T-helper 2 cell (primary cell): ENCODE results near the gene FOXQ1.
A peak's percentile ranks its signal among the peaks of the same experiment; 100 is the strongest.

Experiments used
- DNase-seq, 5 experiments: peaks; one replicate each; pipeline versions ENCODE4 v3.0.0 to v3.0.0-alpha.2; 2012 to 2022
- total RNA-seq, 2 donors: gene quantifications; one replicate each; lab custom pipeline; 2026; lab: John Stamatoyannopoulos, UW

The FOXQ1 gene
- 0 to 0.13 reads per million in 2 donors for total RNA-seq

- DNase-seq, result peak in 1 of 5 experiments; percentile 40
Observed at GRCh38 chr6:1311400-1312202, at the start of gene FOXQ1. Gene FOXQ1, plus strand, starts transcription at chr6:1312098. Its CDS starts 607 bp downstream, at chr6:1312705.

- DNase-seq, result no peak
Observed at GRCh38 chr6:1262704-1263038, 49.2 kb upstream of the FOXQ1 start.

GRCh38 chr6:1263039-1263849 lies 48.7 kb upstream of the FOXQ1 start:
- no peak for DNase-seq

GRCh38 chr6:1263850-1264377 lies 48.0 kb upstream of the FOXQ1 start:
- no peak for DNase-seq

- no peak for DNase-seq
Observed at GRCh38 chr6:1264619-1265445, 47.1 kb upstream of the FOXQ1 start.

GRCh38 chr6:1266686-1267056 lies 45.2 kb upstream of the FOXQ1 start:
- no peak for DNase-seq

- no peak for DNase-seq
Observed at GRCh38 chr6:1267057-1267732, 44.7 kb upstream of the FOXQ1 start.

GRCh38 chr6:1267790-1268762 lies 43.8 kb upstream of the FOXQ1 start:
- no peak for DNase-seq

- no peak for DNase-seq
Observed at GRCh38 chr6:1271071-1271763, 40.7 kb upstream of the FOXQ1 start.

GRCh38 chr6:1278061-1278720 lies 33.7 kb upstream of the FOXQ1 start:
- no peak for DNase-seq

GRCh38 chr6:1279065-1279464 lies 32.8 kb upstream of the FOXQ1 start:
- DNase-seq, result no peak

GRCh38 chr6:1280666-1281300 lies 31.1 kb upstream of the FOXQ1 start:
- DNase-seq, result no peak

- peak in 1 of 5 experiments; percentile 35 for DNase-seq
Observed at GRCh38 chr6:1281746-1282145, 30.2 kb upstream of the FOXQ1 start.

GRCh38 chr6:1283501-1283900 lies 28.4 kb upstream of the FOXQ1 start:
- DNase-seq, result no peak

- DNase-seq, result no peak
Observed at GRCh38 chr6:1285556-1285955, 26.3 kb upstream of the FOXQ1 start.

- no peak for DNase-seq
Observed at GRCh38 chr6:1285956-1286355, 25.9 kb upstream of the FOXQ1 start.

- no peak for DNase-seq
Observed at GRCh38 chr6:1287103-1287591, 24.8 kb upstream of the FOXQ1 start.

- DNase-seq, result no peak
Observed at GRCh38 chr6:1290086-1290485, 21.8 kb upstream of the FOXQ1 start.

- DNase-seq, result no peak
Observed at GRCh38 chr6:1290805-1291204, 21.1 kb upstream of the FOXQ1 start.
